HL-60 (cell line): ENCODE measurements around the gene ENPP1.

ENCODE experiments used
- GABPA ChIP-seq: IDR thresholded peaks from 2 replicates; pipeline ENCODE4 v1.6.1; 2012; ENCODE audit warnings: low read depth
- POLR2AphosphoS5 ChIP-seq: IDR thresholded peaks from 2 replicates; pipeline ENCODE4 v1.6.1; 2012; ENCODE audit warnings: low read depth
- TF ChIP-seq, protein P1 (sequence below): IDR thresholded peaks from one replicate; pipeline ENCODE4 v1.5.1; 2011; ENCODE audit warnings: low read length, control low read depth, inconsistent platforms; ENCODE audit not compliant: insufficient read depth

DNA sequence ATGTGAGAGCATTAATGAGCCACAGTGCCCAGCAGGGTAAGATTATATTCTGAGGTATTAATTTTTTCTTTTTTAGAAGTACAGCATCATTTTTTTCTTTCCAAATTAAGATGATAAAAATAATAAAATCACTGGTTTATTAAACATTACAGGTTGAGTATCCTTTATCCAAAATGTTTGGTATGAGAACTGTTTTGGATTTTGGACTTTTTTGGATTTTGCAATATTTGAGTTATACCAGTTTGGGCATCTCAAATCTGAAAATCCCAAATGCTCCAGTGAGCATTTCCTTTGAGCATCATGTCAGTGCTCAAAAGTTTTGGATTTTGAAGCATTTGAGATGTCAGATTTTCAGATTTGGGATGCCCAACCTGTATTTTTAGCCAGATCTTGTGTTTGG is 44.4 kb downstream of the ENPP1 start:
- TF ChIP-seq, protein P1, sequence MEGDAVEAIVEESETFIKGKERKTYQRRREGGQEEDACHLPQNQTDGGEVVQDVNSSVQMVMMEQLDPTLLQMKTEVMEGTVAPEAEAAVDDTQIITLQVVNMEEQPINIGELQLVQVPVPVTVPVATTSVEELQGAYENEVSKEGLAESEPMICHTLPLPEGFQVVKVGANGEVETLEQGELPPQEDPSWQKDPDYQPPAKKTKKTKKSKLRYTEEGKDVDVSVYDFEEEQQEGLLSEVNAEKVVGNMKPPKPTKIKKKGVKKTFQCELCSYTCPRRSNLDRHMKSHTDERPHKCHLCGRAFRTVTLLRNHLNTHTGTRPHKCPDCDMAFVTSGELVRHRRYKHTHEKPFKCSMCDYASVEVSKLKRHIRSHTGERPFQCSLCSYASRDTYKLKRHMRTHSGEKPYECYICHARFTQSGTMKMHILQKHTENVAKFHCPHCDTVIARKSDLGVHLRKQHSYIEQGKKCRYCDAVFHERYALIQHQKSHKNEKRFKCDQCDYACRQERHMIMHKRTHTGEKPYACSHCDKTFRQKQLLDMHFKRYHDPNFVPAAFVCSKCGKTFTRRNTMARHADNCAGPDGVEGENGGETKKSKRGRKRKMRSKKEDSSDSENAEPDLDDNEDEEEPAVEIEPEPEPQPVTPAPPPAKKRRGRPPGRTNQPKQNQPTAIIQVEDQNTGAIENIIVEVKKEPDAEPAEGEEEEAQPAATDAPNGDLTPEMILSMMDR, result no peak
- TF ChIP-seq GABPA, result no peak
- no peak for TF ChIP-seq POLR2AphosphoS5
